H1 (cell line): ENCODE measurements around the gene LTO1. TPM values are rescaled to one million over a fixed set of nuclear protein-coding genes. Genes with fewer than 3 reads are reported as not detected.
A peak's percentile ranks its signal among the peaks of the same experiment; 100 is the strongest.

Source experiments
- CTCF ChIA-PET: fragments of 300-600 bp; sonication (Branson Sonifier 250); formaldehyde crosslinking; loops from one replicate; lab custom pipeline; 2021; ENCODE audit not compliant: partially characterized antibody; lab: Charles Lee
- POLR2A ChIA-PET: fragments of 300-600 bp; sonication (Branson Sonifier 250); formaldehyde crosslinking; loops from one replicate; lab custom pipeline; 2021; ENCODE audit warnings: inconsistent platforms; ENCODE audit not compliant: partially characterized antibody; lab: Charles Lee
- DNase-seq, 2 experiments: peaks; one replicate each; pipeline versions ENCODE4 v3.0.0 to v3.0.0-alpha.2; 2010 to 2022; ENCODE audit warnings: low spot score in 2 of 2, low read depth in 1 of 2, mixed read lengths in 1 of 2
- FAIRE-seq: peaks from 2 replicates; lab custom pipeline; 2011; peaks lifted over from hg19 to GRCh38; lab: Jason Lieb, UNC
- H2AFZ ChIP-seq: 2 replicates; pipeline ENCODE4 v1.8.1; 2012; ENCODE audit warnings: low read length, inconsistent platforms
- H2AK5ac ChIP-seq: 2 replicates; pipeline ENCODE4 v1.6.1; 2013; ENCODE audit warnings: low read depth, low read length
- H2BK120ac ChIP-seq: replicated peaks from 2 replicates; pipeline ENCODE3; 2013; ENCODE audit warnings: low read depth, low read length, inconsistent platforms
- H2BK12ac ChIP-seq: 2 replicates; pipeline ENCODE4 v1.6.1; 2013; ENCODE audit warnings: low read depth, low read length
- H2BK15ac ChIP-seq: 2 replicates; pipeline ENCODE4 v1.6.1; 2013; ENCODE audit warnings: low read length
- H2BK20ac ChIP-seq: 2 replicates; pipeline ENCODE4 v1.6.1; 2013; ENCODE audit warnings: low read length
- H2BK5ac ChIP-seq: 2 replicates; pipeline ENCODE4 v1.6.1; 2013; ENCODE audit warnings: low read depth, low read length
- H3K14ac ChIP-seq: 2 replicates; pipeline ENCODE4 v1.6.1; 2013; ENCODE audit warnings: inconsistent platforms; ENCODE audit not compliant: insufficient read length
- H3K18ac ChIP-seq: 2 replicates; pipeline ENCODE4 v1.6.1; 2013; ENCODE audit warnings: low read length; ENCODE audit errors: extremely low read depth
- H3K23ac ChIP-seq: 2 replicates; pipeline ENCODE4 v1.6.1; 2013; ENCODE audit warnings: inconsistent platforms; ENCODE audit not compliant: insufficient read length
- H3K23me2 ChIP-seq: 2 replicates; pipeline ENCODE4 v1.6.1; 2013; ENCODE audit warnings: low read depth, low read length
- H3K27ac ChIP-seq: 2 replicates; pipeline ENCODE4 v1.6.1; 2011; ENCODE audit warnings: low read depth, low read length, inconsistent platforms
- H3K27me3 ChIP-seq, 4 experiments: replicated peaks in 1 of 4; 1 replicate in 1 of 4; 2 replicates in 3 of 4; pipeline versions ENCODE4 v1.6.1 to v1.8.1; 2011 to 2013; ENCODE audit warnings: low read length in 3 of 4, mild to moderate bottlenecking in 3 of 4, inconsistent platforms in 2 of 4, mixed read lengths in 2 of 4, moderate library complexity in 1 of 4; ENCODE audit not compliant: control insufficient read depth in 3 of 4, insufficient read depth in 3 of 4; ENCODE audit errors: extremely low read depth in 1 of 4
- H3K36me3 ChIP-seq, 4 experiments: 2 replicates each; pipeline versions ENCODE4 v1.6.1 to v1.8.1; 2011 to 2013; ENCODE audit warnings: mild to moderate bottlenecking in 4 of 4, low read length in 3 of 4, moderate library complexity in 2 of 4, control low read depth in 1 of 4, inconsistent platforms in 1 of 4; ENCODE audit not compliant: insufficient read depth in 4 of 4, control insufficient read depth in 2 of 4
- H3K4ac ChIP-seq: replicated peaks from 2 replicates; pipeline ENCODE3; 2013; ENCODE audit warnings: low read length, low read depth, mixed read lengths, inconsistent platforms; ENCODE audit not compliant: insufficient read length
- H3K4me1 ChIP-seq, 4 experiments: replicated peaks in 1 of 4; 1 replicate in 1 of 4; 2 replicates in 3 of 4; pipeline versions ENCODE4 v1.6.1 to v1.8.1; 2011 to 2013; ENCODE audit warnings: low read length in 3 of 4, inconsistent platforms in 2 of 4, mixed read lengths in 1 of 4; ENCODE audit not compliant: insufficient read depth in 4 of 4, control insufficient read depth in 3 of 4
- H3K4me2 ChIP-seq, 2 experiments: 2 replicates each; pipeline versions ENCODE4 v1.6.1 to v1.8.1; 2011 to 2013; ENCODE audit warnings: low read depth in 2 of 2, low read length in 2 of 2, control low read depth in 1 of 2, inconsistent platforms in 1 of 2, mild to moderate bottlenecking in 1 of 2; ENCODE audit not compliant: insufficient read depth in 1 of 2
- H3K4me3 ChIP-seq, 4 experiments: fragments of 200-600, 300-600 bp in 1 of 4; sonication (generic), shearing (Covaris generic), sonication (Bioruptor Twin) in 1 of 4; 2 replicates each; pipeline versions ENCODE4 v1.5.1 to v1.8.1; 2011 to 2016; ENCODE audit warnings: low read length in 4 of 4, low read depth in 3 of 4, control low read depth in 2 of 4, inconsistent platforms in 2 of 4, mild to moderate bottlenecking in 2 of 4, mixed read lengths in 1 of 4, moderate library complexity in 1 of 4; ENCODE audit not compliant: insufficient read depth in 2 of 4; ENCODE audit errors: extremely low read depth in 1 of 4
- H3K56ac ChIP-seq: replicated peaks from 2 replicates; pipeline ENCODE3; 2013; ENCODE audit warnings: low read depth, mild to moderate bottlenecking, mixed read lengths, low read length, inconsistent platforms; ENCODE audit not compliant: insufficient read length
- H3K79me1 ChIP-seq: 2 replicates; pipeline ENCODE4 v1.6.1; 2013; ENCODE audit warnings: low read depth, low read length, control low read depth
- H3K79me2 ChIP-seq, 2 experiments: 2 replicates each; pipeline versions ENCODE4 v1.6.1 to v1.8.1; 2012 to 2013; ENCODE audit warnings: low read length in 2 of 2, mild to moderate bottlenecking in 2 of 2, inconsistent platforms in 1 of 2; ENCODE audit not compliant: insufficient read depth in 2 of 2, control insufficient read depth in 1 of 2
- H3K9ac ChIP-seq, 4 experiments: replicated peaks in 1 of 4; 1 replicate in 1 of 4; 2 replicates in 3 of 4; pipeline versions ENCODE4 v1.6.1 to v1.8.1; 2011 to 2013; ENCODE audit warnings: low read depth in 3 of 4, low read length in 3 of 4, control low read depth in 2 of 4, mild to moderate bottlenecking in 2 of 4, moderate library complexity in 2 of 4, inconsistent platforms in 1 of 4; ENCODE audit errors: extremely low read depth in 1 of 4
- H3K9me3 ChIP-seq, 2 experiments: 2 replicates each; pipeline versions ENCODE4 v1.6.1 to v1.8.1; 2012 to 2013; ENCODE audit warnings: mild to moderate bottlenecking in 2 of 2, moderate library complexity in 2 of 2, control low read depth in 1 of 2, inconsistent platforms in 1 of 2, low read depth in 1 of 2, low read length in 1 of 2, mixed read lengths in 1 of 2; ENCODE audit not compliant: insufficient read depth in 2 of 2
- H4K20me1 ChIP-seq, 2 experiments: replicated peaks in 1 of 2; 2 replicates each; pipeline versions ENCODE3 to v1.8.1; 2011 to 2013; ENCODE audit warnings: inconsistent platforms in 2 of 2, low read length in 2 of 2, mild to moderate bottlenecking in 1 of 2; ENCODE audit not compliant: insufficient read depth in 2 of 2, control insufficient read depth in 1 of 2
- H4K5ac ChIP-seq: 2 replicates; pipeline ENCODE4 v1.6.1; 2013; ENCODE audit warnings: low read length, low read depth, mixed read lengths, inconsistent platforms; ENCODE audit not compliant: insufficient read length
- H4K8ac ChIP-seq: 2 replicates; pipeline ENCODE4 v1.8.0; 2013; ENCODE audit warnings: mild to moderate bottlenecking, moderate library complexity, low read length, inconsistent platforms; ENCODE audit not compliant: insufficient read depth; ENCODE audit errors: extremely low read depth
- H4K91ac ChIP-seq: replicated peaks from 2 replicates; pipeline ENCODE3; 2013; ENCODE audit warnings: low read length, mixed read lengths, inconsistent platforms; ENCODE audit not compliant: insufficient read length
- EGR1 ChIP-seq: IDR thresholded peaks from 2 replicates; pipeline ENCODE4 v1.6.1; 2011; ENCODE audit warnings: low read depth, low read length, borderline replicate concordance
- WGBS, 2 experiments: shearing (Covaris generic) in 1 of 2; methylation state at CpG; one replicate each; pipeline versions ENCODE4 v1.1.6 to v1.1.7; 2013 to 2015; ENCODE audit warnings: low lambda C conversion rate in 2 of 2, mixed read lengths in 2 of 2, inconsistent platforms in 1 of 2, low coverage in 1 of 2, missing lambda C conversion rate in 1 of 2; ENCODE audit not compliant: insufficient replicate concordance in 2 of 2, insufficient coverage in 1 of 2, insufficient read length in 1 of 2; ENCODE audit errors: extremely low coverage in 1 of 2, missing lambda C conversion rate in 1 of 2; 5-methylcytosine and 5-hydroxymethylcytosine counted together
- polyA plus RNA-seq, 7 experiments: library from polyadenylated mRNA; depleted of rRNA in 3 of 7; stranded (reverse) in 5 of 7; unstranded in 2 of 7; fragments of >200 nt in 5 of 7; fragments of 200-250 nt in 2 of 7; gene quantifications; 1 replicate in 5 of 7; 2 replicates in 1 of 7; 4 replicates in 1 of 7; pipeline versions ENCODE4 v1.2.1 to v1.2.3, GENCODE V29; 2011 to 2013; ENCODE audit warnings: missing spikeins in 2 of 7, mixed read lengths in 2 of 7
- total RNA-seq: library from RNA; stranded (reverse); fragmentation: NEBNext Ultra II Directional; extraction: Animal tissue kit (Norgen Biotek cat#: 25700); gene quantifications from 2 replicates; pipeline ENCODE4 v1.2.1, GENCODE V29; 2021

Gene LTO1
- total and polyA plus RNA-seq, 2 of the 8 experiments (the other 6 are each of a cell fraction or from before 2014, with no cell fraction given), result 15.4 to 21.3 TPM

GRCh38 chr11:69697861-69698260 is 22.7 kb upstream of the LTO1 start:
- CTCF ChIA-PET, result interaction anchor here (1.1 to 3.6 kb wide), 2 partner anchors 13 to 255 kb away, joined by 3 to 20 read pairs; no protein-coding TSS in a partner anchor
- FAIRE-seq, result no peak
- H3K27ac ChIP-seq, result no peak overlapping the region

More at GRCh38 chr11:69697861-69698260, 22.7 kb upstream of the LTO1 start:
- Histone ChIP-seq H4K91ac (no peak overlapping the region), H3K9ac (no peak overlapping the region), H4K8ac (no peak overlapping the region), H2BK20ac (no peak overlapping the region), H3K4me3 (no peak overlapping the region), H3K4me1 (peaks cover 6 to 25% (median 12%) of the 10 kb centered on the region in 4 experiments; a peak in 6 of 7 replicates), H2BK12ac (no peak overlapping the region), H3K27me3 (peaks cover 0 to under 1% (median under 1%) of the 10 kb centered on the region in 4 experiments; a peak in 3 of 7 replicates), H3K4me2 (no peak overlapping the region), H2AK5ac (0 out of 2 replicates have a peak overlapping the region, but pooled peaks have one; percentile 19), H3K23ac (no peak overlapping the region), H4K5ac (no peak overlapping the region), H2BK15ac (no peak overlapping the region), H4K20me1 (peaks cover 1 to 5% of the 10 kb centered on the region in 2 experiments), H3K79me1 (no peaks in the 10 kb centered on the region; the same call in 1 of the 2 replicates), H3K4ac (no peak overlapping the region), H3K14ac (no peak overlapping the region), H3K9me3 (no peaks in the 10 kb centered on the region)
- 94% methylated on average over 7 of the region's 10 CpGs; no CpG with 5 or more reads in 1 of the 2 experiments for WGBS, 2 experiments
- no peak for TF ChIP-seq EGR1
- TF ChIP-seq, all 59 proteins: peak for 0
- Histone ChIP-seq H3K79me2 (no peaks in the 10 kb centered on the region), H2BK120ac (no peak overlapping the region), H2BK5ac (no peak overlapping the region; the same call in 1 of the 2 replicates), H3K56ac (no peak overlapping the region), H3K36me3 (peaks cover 0 to 10% (median 4%) of the 10 kb centered on the region in 4 experiments; a peak in 3 of 8 replicates), H3K18ac (no peak overlapping the region), H2AFZ (no peak overlapping the region), H3K23me2 (peaks cover 1% of the 10 kb centered on the region; the same call in 1 of the 2 replicates)
- POLR2A ChIA-PET, result interaction anchor here (1.2 to 1.6 kb wide), 3 partner anchors 12 to 43 kb away, joined by 4 to 5 read pairs (median 5); no protein-coding TSS in a partner anchor
- no peak for DNase-seq
